HCT116 (cell line): Measurements from ENCODE around the gene CHST11.

Experiments
- CBX3 ChIP-seq: IDR thresholded peaks from 2 replicates; pipeline ENCODE4 v1.6.1; 2012; ENCODE audit warnings: low read depth
- CEBPB ChIP-seq: IDR thresholded peaks from 2 replicates; pipeline ENCODE4 v1.6.1; 2012; ENCODE audit warnings: low read depth
- EZH2 ChIP-seq: fragments of 200-600 bp; sonication (generic); IDR thresholded peaks from 2 replicates; pipeline ENCODE4 v1.6.1; 2017; ENCODE audit warnings: antibody characterized with exemption, mixed run types
- EZH2phosphoT487 ChIP-seq: fragments of 200-600 bp; IDR thresholded peaks from 2 replicates; pipeline ENCODE4 v1.6.1; 2018; ENCODE audit warnings: antibody characterized with exemption, borderline replicate concordance
- JUND ChIP-seq: IDR thresholded peaks from 2 replicates; pipeline ENCODE4 v1.6.1; 2012
- POLR2A ChIP-seq: IDR thresholded peaks from 2 replicates; pipeline ENCODE4 v1.7.0; 2011; ENCODE audit warnings: borderline replicate concordance; ENCODE audit not compliant: insufficient read depth, insufficient read length; ENCODE audit errors: extremely low read depth
- POLR2AphosphoS5 ChIP-seq: IDR thresholded peaks from 2 replicates; pipeline ENCODE4 v1.6.1; 2011; ENCODE audit warnings: mild to moderate bottlenecking, low read depth, low read length, moderate library complexity
- REST ChIP-seq: IDR thresholded peaks from 2 replicates; pipeline ENCODE4 v1.6.1; 2012; ENCODE audit warnings: low read depth
- SIN3A ChIP-seq: IDR thresholded peaks from 2 replicates; pipeline ENCODE4 v1.6.1; 2012; ENCODE audit warnings: low read depth
- TCF7L2 ChIP-seq: IDR thresholded peaks from 2 replicates; pipeline ENCODE4 v1.7.0; 2011; ENCODE audit warnings: borderline replicate concordance, inconsistent platforms; ENCODE audit not compliant: insufficient read depth, insufficient read length; ENCODE audit errors: extremely low read depth
- TF ChIP-seq, protein P1 (sequence below), 3 experiments: fragments of 200-600 bp in 1 of 3; sonication (generic) in 1 of 3; IDR thresholded peaks in 2 of 3; conservative IDR thresholded peaks in 1 of 3; 2 replicates each; pipeline ENCODE4 v1.5.1; 2012 to 2017; ENCODE audit warnings: low read depth in 2 of 3, low read length in 2 of 3, antibody characterized with exemption in 1 of 3, borderline replicate concordance in 1 of 3, control low read depth in 1 of 3, mild to moderate bottlenecking in 1 of 3, mixed read lengths in 1 of 3, mixed run types in 1 of 3, moderate library complexity in 1 of 3; ENCODE audit not compliant: insufficient read depth in 1 of 3
- TF ChIP-seq, protein P2 (sequence below): IDR thresholded peaks from 2 replicates; pipeline ENCODE4 v1.6.1; 2011; ENCODE audit warnings: mild to moderate bottlenecking, low read length, moderate library complexity; ENCODE audit not compliant: insufficient replicate concordance; ENCODE audit errors: extremely low read depth

GRCh38 chr12:104425614-104426013, 31.1 kb upstream of the CHST11 start:
- no peak for TF ChIP-seq REST
- no peak for TF ChIP-seq CEBPB
- no peak for TF ChIP-seq POLR2AphosphoS5
- TF ChIP-seq, protein P1, sequence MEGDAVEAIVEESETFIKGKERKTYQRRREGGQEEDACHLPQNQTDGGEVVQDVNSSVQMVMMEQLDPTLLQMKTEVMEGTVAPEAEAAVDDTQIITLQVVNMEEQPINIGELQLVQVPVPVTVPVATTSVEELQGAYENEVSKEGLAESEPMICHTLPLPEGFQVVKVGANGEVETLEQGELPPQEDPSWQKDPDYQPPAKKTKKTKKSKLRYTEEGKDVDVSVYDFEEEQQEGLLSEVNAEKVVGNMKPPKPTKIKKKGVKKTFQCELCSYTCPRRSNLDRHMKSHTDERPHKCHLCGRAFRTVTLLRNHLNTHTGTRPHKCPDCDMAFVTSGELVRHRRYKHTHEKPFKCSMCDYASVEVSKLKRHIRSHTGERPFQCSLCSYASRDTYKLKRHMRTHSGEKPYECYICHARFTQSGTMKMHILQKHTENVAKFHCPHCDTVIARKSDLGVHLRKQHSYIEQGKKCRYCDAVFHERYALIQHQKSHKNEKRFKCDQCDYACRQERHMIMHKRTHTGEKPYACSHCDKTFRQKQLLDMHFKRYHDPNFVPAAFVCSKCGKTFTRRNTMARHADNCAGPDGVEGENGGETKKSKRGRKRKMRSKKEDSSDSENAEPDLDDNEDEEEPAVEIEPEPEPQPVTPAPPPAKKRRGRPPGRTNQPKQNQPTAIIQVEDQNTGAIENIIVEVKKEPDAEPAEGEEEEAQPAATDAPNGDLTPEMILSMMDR (IDR thresholded peaks at IDR 0.05 in 2 of 3, conservative IDR thresholded peaks at IDR 0.05 in 1 of 3; ENCODE audit: borderline replicate concordance in 1 of 3, insufficient read depth in 1 of 3, low read depth in 2 of 3, low read length in 2 of 3) = no peak
- TF ChIP-seq CBX3 = no peak
- no peak for TF ChIP-seq EZH2phosphoT487
- no peak for TF ChIP-seq SIN3A
- no peak for TF ChIP-seq TCF7L2
- no peak for TF ChIP-seq EZH2
- TF ChIP-seq JUND = no peak
- no peak for TF ChIP-seq POLR2A
- TF ChIP-seq, protein P2, sequence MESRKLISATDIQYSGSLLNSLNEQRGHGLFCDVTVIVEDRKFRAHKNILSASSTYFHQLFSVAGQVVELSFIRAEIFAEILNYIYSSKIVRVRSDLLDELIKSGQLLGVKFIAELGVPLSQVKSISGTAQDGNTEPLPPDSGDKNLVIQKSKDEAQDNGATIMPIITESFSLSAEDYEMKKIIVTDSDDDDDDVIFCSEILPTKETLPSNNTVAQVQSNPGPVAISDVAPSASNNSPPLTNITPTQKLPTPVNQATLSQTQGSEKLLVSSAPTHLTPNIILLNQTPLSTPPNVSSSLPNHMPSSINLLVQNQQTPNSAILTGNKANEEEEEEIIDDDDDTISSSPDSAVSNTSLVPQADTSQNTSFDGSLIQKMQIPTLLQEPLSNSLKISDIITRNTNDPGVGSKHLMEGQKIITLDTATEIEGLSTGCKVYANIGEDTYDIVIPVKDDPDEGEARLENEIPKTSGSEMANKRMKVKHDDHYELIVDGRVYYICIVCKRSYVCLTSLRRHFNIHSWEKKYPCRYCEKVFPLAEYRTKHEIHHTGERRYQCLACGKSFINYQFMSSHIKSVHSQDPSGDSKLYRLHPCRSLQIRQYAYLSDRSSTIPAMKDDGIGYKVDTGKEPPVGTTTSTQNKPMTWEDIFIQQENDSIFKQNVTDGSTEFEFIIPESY = no peak
